HEK293T (cell line): ENCODE data around the gene NLGN4Y.

Experiments used
- ARNT ChIP-seq: fragments of 450-650 bp; IDR thresholded peaks from 2 replicates; pipeline ENCODE4 v1.6.1; 2017; ENCODE audit warnings: mild to moderate bottlenecking
- BHLHE40 ChIP-seq: fragments of 450-650 bp; IDR thresholded peaks from 2 replicates; pipeline ENCODE4 v1.6.1; 2016; ENCODE audit warnings: mild to moderate bottlenecking, moderate library complexity, borderline replicate concordance
- CTBP1 ChIP-seq: fragments of 450-650 bp; IDR thresholded peaks from 2 replicates; pipeline ENCODE4 v1.6.1; 2016; ENCODE audit warnings: borderline replicate concordance
- FOXK2 ChIP-seq: fragments of 450-650 bp; IDR thresholded peaks from 2 replicates; pipeline ENCODE4 v1.6.1; 2016; ENCODE audit warnings: mild to moderate bottlenecking
- FOXM1 ChIP-seq: fragments of 450-650 bp; IDR thresholded peaks from 2 replicates; pipeline ENCODE4 v1.6.1; 2017; ENCODE audit warnings: mild to moderate bottlenecking, borderline replicate concordance
- HDGF ChIP-seq: fragments of 450-650 bp; IDR thresholded peaks from 2 replicates; pipeline ENCODE4 v1.6.1; 2017; ENCODE audit warnings: antibody characterized with exemption, borderline replicate concordance
- L3MBTL2 ChIP-seq: fragments of 450-650 bp; conservative IDR thresholded peaks from 2 replicates; pipeline ENCODE4 v1.6.1; 2016; ENCODE audit warnings: mild to moderate bottlenecking
- LEF1 ChIP-seq: fragments of 450-650 bp; IDR thresholded peaks from 2 replicates; pipeline ENCODE4 v1.6.1; 2017; ENCODE audit warnings: mild to moderate bottlenecking, borderline replicate concordance
- PKNOX1 ChIP-seq: fragments of 450-650 bp; IDR thresholded peaks from 2 replicates; pipeline ENCODE4 v1.6.1; 2016
- SP1 ChIP-seq: fragments of 450-650 bp; IDR thresholded peaks from 2 replicates; pipeline ENCODE4 v1.6.1; 2017
- SUZ12 ChIP-seq: fragments of 450-650 bp; IDR thresholded peaks from 2 replicates; pipeline ENCODE4 v1.6.1; 2016; ENCODE audit warnings: mild to moderate bottlenecking
- TARDBP ChIP-seq: fragments of 450-650 bp; IDR thresholded peaks from 2 replicates; pipeline ENCODE4 v1.6.1; 2016

DNA sequence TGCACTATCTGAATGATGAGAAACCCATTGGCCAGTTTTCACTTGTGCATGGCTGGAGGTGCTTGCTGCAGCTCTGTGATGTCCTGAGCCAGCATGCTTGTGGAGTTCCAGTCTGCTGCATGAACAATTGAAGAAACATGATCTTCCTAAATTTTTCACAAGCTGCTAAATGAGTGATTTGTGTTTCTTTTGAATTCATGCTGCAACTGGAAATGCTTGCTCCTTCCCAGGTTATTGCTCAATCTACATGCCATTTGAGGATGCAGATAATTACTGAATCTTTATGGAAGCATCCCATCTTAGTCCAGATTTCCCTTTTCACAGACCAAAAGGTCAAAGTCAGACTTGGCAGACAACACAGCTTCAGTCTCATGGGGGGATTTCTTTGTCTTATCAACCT, 170.2 kb downstream of the NLGN4Y start:
- TF ChIP-seq SP1, result no peak
- TF ChIP-seq FOXK2, result no peak
- TF ChIP-seq ARNT, result no peak
- TF ChIP-seq LEF1, result no peak
- no peak for TF ChIP-seq TARDBP
- TF ChIP-seq FOXM1, result no peak
- no peak for TF ChIP-seq SUZ12
- no peak for TF ChIP-seq BHLHE40
- TF ChIP-seq L3MBTL2, result no peak
- TF ChIP-seq HDGF, result no peak
- no peak for TF ChIP-seq PKNOX1
- TF ChIP-seq CTBP1, result no peak
